GM19463 (cell line): ENCODE data around the gene RABIF.
A peak's percentile ranks its signal among the peaks of the same experiment; 100 is the strongest.

ENCODE experiments used
- ATAC-seq: cut with Tn5 transposase; IDR thresholded peaks from one replicate; pipeline ENCODE4 v1.9.1; 2021; ENCODE audit warnings: mild to moderate bottlenecking, moderate library complexity; ENCODE audit not compliant: unreplicated experiment

Gene RABIF

DNA sequence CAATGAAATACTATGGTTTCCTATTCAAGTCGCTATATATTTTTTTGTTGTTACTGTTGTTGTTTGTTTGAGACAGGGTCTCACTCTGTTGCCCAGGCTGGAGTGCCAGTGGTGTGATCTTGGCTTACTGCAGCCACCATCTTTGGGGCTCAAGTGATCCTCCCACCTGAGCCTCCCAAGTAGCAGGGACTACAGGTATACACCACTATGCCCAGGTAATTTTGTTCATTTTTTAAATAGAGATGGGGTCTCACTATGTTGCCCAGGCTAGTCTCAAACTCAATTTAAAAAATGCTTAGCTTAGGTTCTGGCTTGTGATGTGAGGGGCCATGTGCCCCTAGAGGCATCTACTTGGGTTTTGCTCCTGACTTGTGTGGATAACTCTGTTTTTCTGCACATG lies 9.8 kb downstream of the RABIF start:
- no peak for ATAC-seq

DNA sequence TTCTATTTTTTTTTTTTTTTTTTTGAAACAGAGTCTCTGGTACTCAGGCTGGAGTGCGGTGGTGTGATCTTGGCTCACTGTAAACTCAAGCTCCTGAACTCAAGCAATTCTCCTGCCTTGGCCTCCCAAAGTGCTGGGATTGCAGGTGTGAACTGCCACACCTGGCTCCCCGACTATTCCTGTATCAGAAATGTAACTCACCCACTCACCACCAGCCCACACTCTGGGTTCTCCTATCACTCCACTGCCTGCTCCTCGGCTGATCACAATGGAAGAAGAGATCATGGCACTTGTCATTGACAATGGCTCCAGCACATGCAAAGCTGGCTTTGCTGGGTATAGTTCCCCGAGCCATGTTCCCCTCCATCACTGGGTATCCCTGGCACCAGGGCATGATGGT lies 15.9 kb downstream of the RABIF start:
- no peak for ATAC-seq

DNA sequence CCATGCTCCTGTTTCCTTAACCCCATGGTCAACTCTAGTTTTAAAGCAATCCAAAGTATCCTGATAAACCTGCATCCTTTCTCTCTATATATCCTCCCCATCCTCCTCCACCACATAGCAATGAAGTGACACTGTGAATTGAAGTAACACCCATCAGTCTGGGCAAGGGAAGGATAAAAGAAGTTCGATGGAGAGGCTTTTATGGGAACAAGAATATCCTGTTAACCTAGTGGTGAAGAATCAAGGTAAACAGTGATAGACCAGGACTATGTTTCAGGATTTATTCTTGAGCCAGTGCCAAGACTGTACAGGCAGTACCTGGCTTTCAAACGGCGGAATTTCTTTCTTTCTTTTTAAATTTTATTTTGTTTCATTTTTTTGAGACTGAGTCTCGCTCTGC lies 17.6 kb downstream of the RABIF start:
- ATAC-seq: no peak

DNA sequence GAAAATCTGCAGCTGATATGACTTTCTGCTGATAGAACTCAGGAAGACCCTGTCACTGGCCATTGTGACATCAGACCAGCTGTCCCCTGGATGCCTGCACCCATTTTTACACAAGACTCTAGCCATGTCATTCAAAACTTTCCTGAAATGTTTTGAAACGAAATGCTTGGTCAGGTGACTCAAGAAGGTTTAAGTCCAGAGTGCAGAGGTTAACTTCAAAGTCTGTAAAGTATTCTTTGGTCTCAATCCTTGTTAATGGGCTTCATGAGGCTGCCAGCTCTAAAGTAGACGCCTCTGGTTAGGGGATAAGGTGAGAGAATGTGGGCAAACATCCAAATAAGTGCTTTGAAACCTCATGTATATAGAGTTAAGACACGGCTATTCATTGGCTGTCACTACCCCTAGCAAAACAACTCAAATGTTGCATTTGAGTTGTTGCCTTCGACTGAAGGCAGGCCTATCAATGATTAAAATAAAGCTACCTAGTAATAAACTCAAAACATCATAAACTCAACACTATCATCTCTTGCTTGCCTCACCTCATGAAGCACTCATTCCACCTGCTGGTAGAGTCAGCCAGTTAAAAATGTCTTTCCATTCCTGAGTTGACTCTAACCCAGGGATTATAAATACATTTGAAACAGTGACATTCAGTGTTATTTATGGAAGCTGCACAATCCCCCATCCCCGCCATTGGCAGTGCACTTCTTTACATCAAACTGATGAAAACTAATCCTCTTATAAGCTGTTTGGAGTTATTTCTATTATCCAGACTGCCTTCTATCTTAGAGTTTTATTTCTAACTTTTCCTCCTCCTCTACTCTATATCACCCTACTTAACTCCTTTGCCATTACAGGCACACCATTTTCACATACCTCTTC lies 26.0 kb downstream of the RABIF start:
- ATAC-seq: no peak

DNA sequence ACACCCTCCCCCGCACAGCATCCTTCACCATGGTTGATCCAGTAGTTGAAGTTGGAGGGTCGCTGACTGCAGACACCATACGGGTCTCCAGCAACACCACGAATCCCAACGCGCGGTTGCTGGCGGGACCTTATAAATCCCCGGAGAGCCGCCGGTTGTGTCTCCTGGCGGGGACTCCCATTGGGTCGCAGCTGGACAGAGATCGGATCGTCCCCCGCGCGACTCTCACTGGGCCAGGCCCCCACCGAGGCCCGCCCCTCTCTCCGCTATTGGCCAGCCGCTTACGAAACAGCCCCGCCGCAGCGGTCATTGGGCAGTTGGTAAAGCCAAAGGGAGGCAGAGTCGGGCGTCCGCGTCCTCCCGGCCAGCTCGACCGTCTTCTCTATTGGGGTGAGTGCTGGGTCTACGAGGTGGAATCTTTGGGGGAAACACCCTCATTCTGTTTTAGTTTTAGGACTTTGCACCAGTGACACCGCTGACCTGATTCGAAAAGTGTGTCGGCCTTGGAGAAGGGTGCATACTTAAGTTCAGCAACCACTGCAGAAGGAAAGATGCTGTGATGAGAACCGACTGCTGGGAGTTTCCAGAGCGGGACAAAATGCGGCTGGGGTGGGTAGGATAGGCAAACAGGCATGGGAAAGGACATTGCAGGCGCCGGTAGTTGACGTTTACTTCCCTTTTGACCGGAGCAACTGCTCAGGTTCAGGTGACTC lies 27.4 kb downstream of the RABIF start:
- peak; percentile 84 for ATAC-seq

DNA sequence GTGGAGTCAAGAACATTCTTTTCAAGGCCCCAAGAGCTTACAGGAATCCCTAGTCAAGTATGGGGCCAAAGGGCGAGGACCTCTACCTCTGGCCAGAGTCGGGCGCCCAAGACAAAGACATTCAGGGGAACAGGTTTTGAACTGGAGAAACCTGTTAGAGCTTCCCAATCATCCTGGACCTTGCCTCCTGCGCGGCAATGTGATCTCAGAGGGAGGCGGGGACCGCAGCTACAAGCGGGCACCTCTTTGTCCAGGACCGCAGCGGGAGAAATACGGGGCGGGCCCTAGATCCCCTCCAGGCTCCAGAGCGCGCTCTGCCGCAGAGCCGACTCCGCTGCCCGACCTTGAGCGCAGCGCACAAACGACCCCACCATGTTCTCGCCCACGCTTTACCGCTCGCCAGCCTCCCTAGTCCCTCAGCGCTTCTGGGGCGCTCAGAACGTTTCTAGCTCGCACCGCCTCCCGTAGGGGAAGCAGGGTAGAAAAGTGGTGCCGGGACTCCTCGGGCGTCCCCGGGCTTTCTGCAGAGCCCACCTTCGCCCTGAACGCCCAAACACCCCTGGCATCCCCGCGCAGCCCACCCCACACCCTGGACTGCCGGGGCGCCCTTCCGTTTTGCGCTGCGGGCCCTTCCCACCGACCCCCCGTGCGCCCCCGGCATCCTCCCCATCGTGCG lies 28.1 kb downstream of the RABIF start:
- no peak for ATAC-seq

DNA sequence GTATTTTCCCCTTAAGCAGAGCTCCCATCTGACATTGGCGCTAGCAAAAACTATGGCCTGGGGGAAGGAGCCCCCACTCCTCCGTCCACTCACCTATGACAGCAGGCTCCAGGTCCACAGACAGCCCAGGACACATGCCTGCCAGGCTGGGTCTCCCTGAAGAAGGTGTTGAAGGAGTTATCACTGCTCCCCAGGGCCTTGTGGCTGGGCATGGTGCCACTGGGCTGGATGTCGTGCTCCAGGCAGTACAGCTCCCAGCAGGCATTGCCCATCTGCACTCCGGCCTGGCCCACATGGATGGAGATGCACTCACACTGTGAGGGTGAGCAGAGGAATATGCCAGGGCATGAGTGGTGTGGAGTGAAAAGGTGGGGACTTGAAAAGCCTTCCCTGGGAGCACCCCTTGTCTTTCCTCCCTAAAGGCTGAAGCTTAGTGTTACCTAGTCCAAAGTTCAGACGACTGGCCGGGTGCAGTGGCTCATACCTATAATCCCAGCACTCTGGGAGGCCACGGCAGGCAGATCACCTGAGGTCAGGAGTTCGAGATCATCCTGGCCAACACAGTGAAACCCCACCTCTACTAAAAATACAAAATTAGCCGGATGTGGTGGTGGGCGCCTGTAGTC lies 30.0 kb downstream of the RABIF start:
- no peak for ATAC-seq

DNA sequence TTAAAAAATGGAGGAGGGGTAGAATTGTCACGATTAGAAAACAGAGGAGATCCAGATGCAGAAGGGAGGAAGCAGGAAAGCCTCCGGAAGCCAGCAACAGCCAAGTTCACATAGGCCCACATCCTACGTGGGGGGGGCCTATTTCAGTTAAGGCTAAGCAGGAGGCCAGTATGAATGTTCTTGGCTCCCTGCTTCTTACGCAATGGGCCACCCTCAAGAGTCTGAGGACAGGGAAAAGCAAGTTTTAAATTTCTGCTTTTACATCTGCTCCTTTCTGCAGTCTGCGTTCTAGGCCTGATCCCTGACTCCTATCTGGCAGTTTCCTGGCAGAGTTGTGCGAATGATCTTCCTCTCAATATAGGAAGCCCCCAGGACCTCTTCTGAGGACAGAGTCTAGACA lies 30.6 kb downstream of the RABIF start:
- ATAC-seq: no peak

DNA sequence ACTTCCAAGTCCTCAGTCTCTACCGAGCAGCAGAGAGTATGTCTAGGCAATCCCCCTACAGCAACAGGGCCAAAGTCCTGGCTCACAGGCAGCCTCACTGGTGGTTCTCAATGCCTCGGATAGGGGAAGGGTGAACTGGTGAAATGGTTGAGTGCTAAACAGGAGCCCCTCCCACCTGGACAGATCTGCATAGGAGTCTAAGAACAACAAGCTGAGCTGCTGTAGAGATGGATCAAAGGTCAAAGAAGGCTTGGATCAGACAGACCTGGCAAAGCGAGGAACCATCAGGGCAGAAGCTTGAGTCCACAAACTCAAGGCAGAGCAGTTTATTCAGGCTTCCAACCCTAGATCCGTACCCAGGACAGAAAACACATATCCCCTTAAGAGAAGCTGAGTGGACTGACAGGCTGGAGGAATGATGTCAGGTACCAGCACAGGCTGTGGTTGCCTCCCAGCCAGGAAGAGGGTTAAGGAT lies 31.8 kb downstream of the RABIF start:
- no peak for ATAC-seq

DNA sequence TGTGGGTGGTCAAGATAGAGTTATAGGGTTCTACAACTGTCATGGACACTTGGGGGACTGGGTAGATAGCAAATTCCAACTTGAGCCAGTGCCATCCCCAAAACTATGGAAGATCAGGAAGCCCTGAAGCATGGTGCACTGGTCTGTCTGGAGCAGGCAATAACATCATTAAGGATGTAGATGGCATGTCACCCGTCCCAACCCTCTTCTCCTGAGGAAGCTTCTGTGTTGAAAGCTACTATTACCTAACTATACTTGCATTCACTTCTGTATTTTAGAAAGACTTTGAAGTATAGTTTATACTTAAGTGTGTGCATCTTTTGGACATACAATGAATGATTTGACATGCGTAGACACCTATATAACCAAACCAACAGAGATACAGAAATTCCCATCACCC lies 32.9 kb downstream of the RABIF start:
- ATAC-seq: no peak

DNA sequence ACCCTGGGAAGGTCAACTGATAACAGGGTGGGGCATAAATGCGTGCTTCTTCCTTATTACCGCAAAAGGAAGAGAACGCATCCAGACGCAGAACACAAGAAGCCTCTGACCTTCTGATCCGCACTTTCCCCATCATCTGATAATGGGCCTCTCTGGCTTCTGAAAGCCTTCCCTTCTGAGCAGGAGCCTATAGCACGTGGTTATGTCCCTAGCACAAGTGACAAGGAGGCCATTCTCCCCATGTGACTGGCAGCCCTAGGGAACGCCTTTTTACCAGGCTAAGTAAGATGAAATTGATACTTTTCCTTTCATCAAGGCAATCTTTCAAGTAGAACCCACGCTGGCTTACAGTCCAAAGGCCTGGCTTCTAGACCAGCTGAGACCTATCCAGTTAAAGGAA lies 34.2 kb downstream of the RABIF start:
- no peak for ATAC-seq

DNA sequence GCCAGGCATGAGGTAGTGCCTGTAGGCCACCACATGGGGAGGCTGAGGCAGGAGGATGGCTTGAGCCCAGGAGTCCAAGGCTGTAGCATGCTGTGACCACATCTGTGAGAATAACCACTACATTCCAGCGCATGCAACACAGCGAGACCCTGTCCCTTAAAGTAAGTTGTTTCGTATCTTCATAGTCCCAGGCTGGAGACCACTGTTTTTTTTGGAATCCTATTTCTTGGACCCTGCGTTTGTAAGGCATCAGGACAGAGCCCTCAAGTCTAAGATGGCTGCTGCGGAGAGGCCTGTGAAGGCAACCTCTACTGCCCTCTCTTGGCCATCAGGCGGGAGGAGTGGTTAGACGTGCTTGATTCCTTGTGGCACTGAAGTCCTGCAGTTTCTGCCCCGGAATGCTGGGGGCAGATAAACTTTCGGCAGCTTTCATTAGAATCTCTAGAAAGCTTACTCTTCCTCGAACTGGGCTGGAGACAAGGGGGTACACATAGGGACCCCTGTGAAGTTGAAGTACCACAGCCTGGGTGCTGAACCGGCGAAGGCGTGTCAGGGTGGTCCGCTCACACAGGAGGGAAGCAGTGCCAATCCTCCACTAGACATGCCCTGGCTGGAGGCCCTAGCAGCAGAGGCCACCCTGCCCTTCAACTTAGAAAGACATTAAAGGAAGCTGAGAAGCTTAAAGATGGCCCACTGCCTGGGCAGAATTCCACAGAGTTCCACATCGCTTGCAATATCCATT lies 36.6 kb downstream of the RABIF start:
- ATAC-seq: no peak

DNA sequence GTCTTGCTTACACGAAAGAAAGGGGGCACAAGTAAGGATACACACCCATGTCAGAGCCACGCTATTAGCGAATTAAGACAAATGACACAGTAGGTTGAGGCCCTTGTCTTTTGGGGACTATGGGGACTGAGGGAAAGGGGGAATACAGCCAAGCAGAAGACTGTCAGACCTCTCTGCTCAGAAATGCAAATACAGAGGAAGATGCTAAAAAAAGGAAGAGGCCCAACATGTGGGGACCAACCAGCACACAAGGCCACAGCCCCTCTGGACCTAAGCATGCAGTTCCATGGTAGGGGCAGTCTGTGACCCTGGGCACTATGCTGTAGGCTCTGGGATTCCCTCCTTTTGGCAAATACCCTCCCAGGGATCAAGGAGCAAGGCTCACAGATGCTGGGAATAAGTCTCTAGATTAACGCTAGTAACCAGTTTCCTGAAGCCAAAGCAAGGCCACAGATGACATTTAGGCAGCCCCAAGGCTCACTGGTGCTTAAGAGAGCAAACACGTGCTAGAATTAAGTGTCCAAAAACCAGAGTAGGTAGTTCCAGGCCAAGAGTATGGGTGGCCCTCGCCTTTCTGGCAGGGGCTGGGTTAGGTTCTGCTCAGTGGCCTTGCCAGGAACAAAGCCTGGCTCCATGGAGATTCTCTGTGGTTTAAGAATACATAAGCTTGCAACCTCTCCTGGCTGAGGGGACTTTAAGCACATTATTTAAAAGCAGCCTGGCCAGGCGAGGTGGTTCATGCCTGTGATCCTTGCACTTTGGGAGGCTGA lies 38.2 kb downstream of the RABIF start:
- ATAC-seq: no peak

DNA sequence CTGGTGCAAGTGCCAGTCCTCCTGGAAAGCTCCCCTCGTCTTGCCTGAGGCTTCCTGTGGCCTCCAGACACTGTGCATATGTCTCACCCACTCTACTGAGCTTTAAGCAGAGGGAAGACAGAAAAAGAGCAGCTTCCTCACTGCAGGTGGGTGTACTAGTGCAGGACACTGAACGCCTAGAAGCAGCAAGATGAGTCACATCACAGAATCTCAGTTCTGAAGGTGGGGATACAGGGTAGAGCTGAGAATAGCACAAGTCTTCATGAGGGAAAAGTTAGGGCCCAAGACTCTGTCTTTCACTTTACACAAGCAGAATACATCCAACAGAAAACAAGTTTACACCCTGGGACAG lies 40.8 kb downstream of the RABIF start:
- ATAC-seq: peak; percentile 72

DNA sequence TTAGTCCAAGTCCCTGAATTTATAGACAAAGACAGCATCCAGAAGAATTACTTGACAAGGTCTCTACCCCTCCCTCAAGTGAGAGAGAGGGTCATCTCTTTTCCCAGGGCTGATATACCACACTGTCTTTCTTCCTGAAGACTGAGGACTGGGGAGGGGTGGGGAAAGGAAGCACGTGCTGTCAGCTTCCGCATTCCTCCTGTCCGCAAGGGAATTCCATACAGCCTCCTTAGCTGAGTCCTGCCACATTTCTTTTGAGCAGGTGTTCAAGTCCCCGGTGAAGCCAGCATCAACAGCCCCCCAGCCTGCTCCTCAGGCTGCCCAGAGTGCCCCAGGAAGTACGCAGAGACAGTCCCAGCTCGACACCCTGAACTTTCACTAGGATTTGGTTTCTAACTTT lies 44.0 kb downstream of the RABIF start:
- ATAC-seq: no peak

DNA sequence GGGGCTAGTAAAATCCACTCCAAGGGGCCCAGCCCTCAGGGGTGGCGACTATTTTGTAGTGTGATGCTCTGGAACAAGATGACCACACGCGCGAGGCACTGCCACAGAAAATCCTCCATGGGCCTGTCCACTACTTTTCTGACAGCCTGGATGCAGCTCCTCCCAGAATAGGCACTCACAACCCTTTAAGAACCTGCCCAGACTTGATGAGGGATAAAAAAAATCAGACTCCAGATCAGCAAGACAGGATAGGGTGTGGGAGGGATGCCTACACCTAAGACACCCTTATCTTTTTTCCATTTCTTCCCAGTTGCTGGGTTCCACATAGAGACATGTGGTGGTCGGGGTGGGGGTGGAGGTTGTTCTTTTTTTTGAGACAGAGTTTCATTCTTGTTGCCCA lies 44.7 kb downstream of the RABIF start:
- ATAC-seq: no peak

DNA sequence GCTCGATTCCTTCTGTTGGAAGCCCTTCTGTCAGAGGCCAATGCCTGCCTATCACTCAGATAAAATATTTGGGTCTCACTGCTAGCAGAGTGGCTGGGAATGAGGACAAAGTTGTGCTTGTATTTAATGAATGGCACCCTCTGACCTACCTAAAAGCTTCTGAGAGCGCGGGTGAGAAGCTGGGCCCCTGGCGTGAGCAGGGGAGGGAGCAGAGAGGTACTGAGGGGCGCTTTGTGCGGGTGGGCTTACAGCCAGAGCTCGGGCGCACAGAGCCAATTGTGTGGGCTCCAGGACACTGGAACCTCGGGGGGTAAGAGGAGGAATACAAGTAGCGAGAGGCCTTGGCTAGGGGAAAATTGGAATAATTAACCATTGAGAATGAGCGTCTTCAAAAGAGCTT lies 45.9 kb downstream of the RABIF start:
- no peak for ATAC-seq

DNA sequence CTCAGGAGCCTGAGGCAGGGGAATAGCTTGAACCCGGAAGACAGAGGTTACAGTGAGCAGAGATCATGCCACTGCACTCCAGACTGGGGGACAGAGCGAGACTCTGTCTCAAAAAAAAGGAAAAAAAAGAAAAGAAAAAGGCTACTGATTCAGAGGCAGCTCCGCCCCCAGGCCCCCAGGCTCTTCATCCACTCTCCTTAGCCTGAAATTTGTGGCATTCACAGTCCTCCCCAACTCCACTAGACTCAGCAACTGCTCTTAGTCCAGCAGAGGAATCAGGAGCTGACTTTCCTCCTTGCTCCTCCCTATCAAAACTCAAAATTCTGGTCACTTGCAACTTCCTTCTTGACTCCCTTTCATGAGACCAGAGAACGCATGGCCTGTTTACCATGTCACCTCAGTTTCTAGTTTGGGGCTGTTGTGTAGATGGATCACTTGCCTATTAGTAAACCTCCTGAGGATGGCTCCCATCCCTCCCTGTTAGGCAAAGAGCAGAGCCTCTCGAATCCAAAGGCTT lies 51.1 kb downstream of the RABIF start:
- ATAC-seq: no peak

DNA sequence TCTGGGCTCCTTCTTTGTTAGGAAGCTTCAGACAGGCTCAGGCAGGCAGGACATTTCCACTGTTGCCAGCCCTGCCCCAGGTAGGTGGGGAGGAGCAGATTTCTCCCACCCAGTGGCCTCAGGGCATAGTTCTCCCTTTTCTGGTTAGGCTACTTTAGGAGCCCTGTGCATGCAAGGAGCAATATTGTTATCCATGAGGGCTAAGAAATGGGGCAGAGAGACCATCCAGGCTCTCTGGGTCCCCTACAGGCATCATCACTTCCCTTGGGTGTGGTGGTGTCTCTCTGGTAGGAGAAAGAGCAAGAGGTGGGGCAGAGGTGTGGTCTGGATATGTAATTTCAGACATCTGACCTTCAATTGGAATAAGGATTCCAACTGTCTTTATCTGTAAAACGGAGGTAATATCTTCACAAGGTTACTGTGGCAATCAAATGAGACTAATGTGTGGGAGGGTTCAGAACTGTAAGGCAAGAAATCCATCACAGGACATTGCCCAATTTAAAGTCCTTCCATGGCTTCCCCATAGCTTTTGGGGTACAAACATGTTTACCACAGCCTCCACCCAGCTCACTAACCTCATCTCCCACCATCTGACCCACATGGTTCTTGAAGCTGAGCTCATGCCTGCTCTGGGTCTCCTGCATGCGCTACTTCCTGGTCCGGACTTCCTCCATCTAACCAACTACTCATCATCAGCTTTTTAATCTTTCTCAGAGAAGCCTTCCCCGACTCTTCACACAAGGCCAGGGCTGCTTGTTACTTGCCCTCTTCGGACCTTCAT lies 52.1 kb downstream of the RABIF start:
- no peak for ATAC-seq
